ENCODE data around the gene SH3RF2. TPM values are rescaled to one million over a fixed set of nuclear protein-coding genes. Genes with fewer than 3 reads are reported as not detected.

SH3RF2 gene
- total and polyA plus RNA-seq, 2 experiments from 2014 or later: 35.1 to 35.4 TPM

DNA sequence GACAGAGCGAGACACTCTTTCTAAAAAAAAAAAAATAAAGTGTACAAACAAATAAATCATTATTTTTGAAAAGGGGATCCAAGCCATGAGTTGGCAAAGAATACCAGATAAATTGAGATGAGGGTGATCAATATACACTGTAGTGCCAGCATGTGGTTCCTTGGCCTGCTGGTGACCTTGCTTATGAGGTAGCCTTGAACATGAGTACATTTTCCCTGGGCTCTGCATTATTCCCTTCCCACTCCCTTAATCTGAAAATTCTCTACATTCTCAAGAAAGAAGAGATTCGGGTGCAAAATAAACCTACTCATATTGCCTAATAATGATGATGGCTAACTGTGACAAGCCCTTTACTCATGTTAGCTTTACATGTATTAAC is 33.3 kb downstream of the SH3RF2 start:
- Histone ChIP-seq H3K4me2 (no peak overlapping the region), H3K9me2 (replicated peaks; ENCODE audit: insufficient read depth) (no peaks in the 10 kb centered on the region), H3K36me3 (replicated peaks; ENCODE audit: insufficient read depth, low read depth) (no peaks in the 10 kb centered on the region), H3K79me2 (peaks cover 65% of the 10 kb centered on the region), H4K20me1 (ENCODE audit: insufficient read depth, poor library complexity, severe bottlenecking) (no peaks in the 10 kb centered on the region), H3K9me3 (ENCODE audit: low read depth) (no peaks in the 10 kb centered on the region), H3K4me3 (no peak overlapping the region), H3K27me3 (no peaks in the 10 kb centered on the region), H2AFZ (no peak overlapping the region), H3K27ac (no peak overlapping the region), H3K4me1 (ENCODE audit: insufficient read depth) (peaks cover 14% of the 10 kb centered on the region)
- TF ChIP-seq EZH2phosphoT487 (IDR thresholded peaks at IDR 0.05; ENCODE audit: low read depth, severe bottlenecking, unreplicated experiment): no peak
- TF ChIP-seq EZH2 (IDR thresholded peaks at IDR 0.05; ENCODE audit: borderline replicate concordance): no peak
- TF ChIP-seq, protein P1, sequence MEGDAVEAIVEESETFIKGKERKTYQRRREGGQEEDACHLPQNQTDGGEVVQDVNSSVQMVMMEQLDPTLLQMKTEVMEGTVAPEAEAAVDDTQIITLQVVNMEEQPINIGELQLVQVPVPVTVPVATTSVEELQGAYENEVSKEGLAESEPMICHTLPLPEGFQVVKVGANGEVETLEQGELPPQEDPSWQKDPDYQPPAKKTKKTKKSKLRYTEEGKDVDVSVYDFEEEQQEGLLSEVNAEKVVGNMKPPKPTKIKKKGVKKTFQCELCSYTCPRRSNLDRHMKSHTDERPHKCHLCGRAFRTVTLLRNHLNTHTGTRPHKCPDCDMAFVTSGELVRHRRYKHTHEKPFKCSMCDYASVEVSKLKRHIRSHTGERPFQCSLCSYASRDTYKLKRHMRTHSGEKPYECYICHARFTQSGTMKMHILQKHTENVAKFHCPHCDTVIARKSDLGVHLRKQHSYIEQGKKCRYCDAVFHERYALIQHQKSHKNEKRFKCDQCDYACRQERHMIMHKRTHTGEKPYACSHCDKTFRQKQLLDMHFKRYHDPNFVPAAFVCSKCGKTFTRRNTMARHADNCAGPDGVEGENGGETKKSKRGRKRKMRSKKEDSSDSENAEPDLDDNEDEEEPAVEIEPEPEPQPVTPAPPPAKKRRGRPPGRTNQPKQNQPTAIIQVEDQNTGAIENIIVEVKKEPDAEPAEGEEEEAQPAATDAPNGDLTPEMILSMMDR (IDR thresholded peaks at IDR 0.05; ENCODE audit: poor library complexity): no peak
- WGBS (ENCODE audit: low lambda C conversion rate, missing lambda C conversion rate): 95% methylated on average over 2 of the region's 2 CpGs
- no peak for DNase-seq (ENCODE audit: low spot score)

DNA sequence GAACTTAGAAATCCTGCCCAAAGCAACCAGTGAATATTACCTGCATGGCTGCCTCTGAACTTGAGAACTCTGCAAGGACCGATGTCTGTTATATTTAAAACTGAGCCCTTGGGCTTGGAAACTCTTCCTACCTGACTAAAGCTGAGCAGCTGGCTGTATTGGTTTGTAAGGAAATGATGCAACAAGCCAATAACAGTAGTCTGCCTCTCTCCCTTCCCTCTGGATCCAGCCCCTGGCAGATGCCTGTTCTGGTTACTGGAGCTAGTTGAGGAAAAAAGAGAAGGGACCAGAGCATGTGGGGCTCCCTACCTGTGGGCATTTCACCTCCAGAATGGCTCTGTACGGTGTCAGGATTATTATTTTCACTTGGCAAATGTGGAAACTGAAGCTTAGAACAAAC is 34.7 kb downstream of the SH3RF2 start:
- 90% methylated on average over 2 of the region's 2 CpGs for WGBS (ENCODE audit: low lambda C conversion rate, missing lambda C conversion rate)
- TF ChIP-seq, protein P1 (IDR thresholded peaks at IDR 0.05; ENCODE audit: poor library complexity): no peak
- Histone ChIP-seq H3K4me1 (ENCODE audit: insufficient read depth) (peaks cover 25% of the 10 kb centered on the region), H4K20me1 (ENCODE audit: insufficient read depth, poor library complexity, severe bottlenecking) (no peaks in the 10 kb centered on the region), H3K79me2 (peaks cover 51% of the 10 kb centered on the region), H3K4me2 (no peak overlapping the region), H3K9me3 (ENCODE audit: low read depth) (no peaks in the 10 kb centered on the region), H2AFZ (no peak overlapping the region), H3K36me3 (replicated peaks; ENCODE audit: insufficient read depth, low read depth) (no peaks in the 10 kb centered on the region), H3K9me2 (replicated peaks; ENCODE audit: insufficient read depth) (no peaks in the 10 kb centered on the region), H3K27ac (no peak overlapping the region), H3K27me3 (no peaks in the 10 kb centered on the region), H3K4me3 (no peak overlapping the region)
- DNase-seq (ENCODE audit: low spot score): no peak

- TF ChIP-seq, protein P1 (IDR thresholded peaks at IDR 0.05; ENCODE audit: poor library complexity): no peak
- TF ChIP-seq EZH2 (IDR thresholded peaks at IDR 0.05; ENCODE audit: borderline replicate concordance) (no peak), EZH2phosphoT487 (IDR thresholded peaks at IDR 0.05; ENCODE audit: low read depth, severe bottlenecking, unreplicated experiment) (no peak)
- Histone ChIP-seq H3K27me3 (no peaks in the 10 kb centered on the region), H3K4me1 (ENCODE audit: insufficient read depth) (peaks cover 30% of the 10 kb centered on the region), H3K27ac (no peak overlapping the region), H3K4me2 (no peak overlapping the region), H3K79me2 (peaks cover 45% of the 10 kb centered on the region), H4K20me1 (ENCODE audit: insufficient read depth, poor library complexity, severe bottlenecking) (no peaks in the 10 kb centered on the region), H3K9me3 (ENCODE audit: low read depth) (no peaks in the 10 kb centered on the region), H2AFZ (no peak overlapping the region), H3K4me3 (no peak overlapping the region), H3K36me3 (replicated peaks; ENCODE audit: insufficient read depth, low read depth) (no peaks in the 10 kb centered on the region), H3K9me2 (replicated peaks; ENCODE audit: insufficient read depth) (no peaks in the 10 kb centered on the region)
- DNase-seq (ENCODE audit: low spot score): no peak
- WGBS (ENCODE audit: low lambda C conversion rate, missing lambda C conversion rate): 100% methylated on average over 1 of the region's 1 CpG
Observed at GRCh38 chr5:145971701-145972100, 35.3 kb downstream of the SH3RF2 start.

DNA sequence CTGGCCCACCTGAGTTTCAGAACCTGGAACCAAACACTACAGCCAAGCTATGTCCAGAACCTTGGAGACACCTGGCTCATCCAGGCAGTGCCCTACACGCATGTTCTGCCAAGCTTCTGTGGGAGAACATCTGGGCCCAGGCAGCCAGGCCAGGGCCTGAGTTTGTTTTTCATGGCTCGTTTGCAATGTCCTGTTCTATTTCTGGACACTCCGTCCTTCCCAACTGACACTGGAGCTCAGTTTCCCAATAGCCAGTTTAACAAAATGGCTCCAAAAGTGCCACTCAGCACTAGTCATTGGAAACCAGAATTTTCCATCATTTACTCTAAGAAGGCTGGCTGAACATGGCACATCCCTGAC is 38.6 kb downstream of the SH3RF2 start:
- Histone ChIP-seq H3K27ac (peak overlapping the region; percentile 81), H3K9me2 (replicated peaks; ENCODE audit: insufficient read depth) (no peaks in the 10 kb centered on the region), H3K27me3 (no peaks in the 10 kb centered on the region), H3K4me3 (no peak overlapping the region), H3K36me3 (replicated peaks; ENCODE audit: insufficient read depth, low read depth) (no peaks in the 10 kb centered on the region), H3K4me2 (no peak overlapping the region), H2AFZ (no peak overlapping the region), H3K9me3 (ENCODE audit: low read depth) (no peaks in the 10 kb centered on the region), H3K4me1 (ENCODE audit: insufficient read depth) (peaks cover 42% of the 10 kb centered on the region), H4K20me1 (ENCODE audit: insufficient read depth, poor library complexity, severe bottlenecking) (no peaks in the 10 kb centered on the region), H3K79me2 (peaks cover 28% of the 10 kb centered on the region)
- TF ChIP-seq EZH2phosphoT487 (IDR thresholded peaks at IDR 0.05; ENCODE audit: low read depth, severe bottlenecking, unreplicated experiment) (no peak), EZH2 (IDR thresholded peaks at IDR 0.05; ENCODE audit: borderline replicate concordance) (no peak)
- TF ChIP-seq, protein P1 (IDR thresholded peaks at IDR 0.05; ENCODE audit: poor library complexity): no peak
- no peak for DNase-seq (ENCODE audit: low spot score)
- WGBS (ENCODE audit: low lambda C conversion rate, missing lambda C conversion rate): 85% methylated on average over 3 of the region's 3 CpGs
